PC-9 (cell line): ENCODE measurements around the gene TUFT1.

Source experiments
- EZH2 ChIP-seq: fragments of 200-600 bp; sonication (generic); IDR thresholded peaks from 2 replicates; pipeline ENCODE4 v1.8.0; 2017; ENCODE audit warnings: antibody characterized with exemption, low read depth
- TF ChIP-seq, protein P1 (sequence below): fragments of 200-600 bp; sonication (generic); conservative IDR thresholded peaks from 2 replicates; pipeline ENCODE4 v1.6.1; 2017; ENCODE audit warnings: mixed run types, antibody characterized with exemption, mild to moderate bottlenecking, moderate library complexity

DNA sequence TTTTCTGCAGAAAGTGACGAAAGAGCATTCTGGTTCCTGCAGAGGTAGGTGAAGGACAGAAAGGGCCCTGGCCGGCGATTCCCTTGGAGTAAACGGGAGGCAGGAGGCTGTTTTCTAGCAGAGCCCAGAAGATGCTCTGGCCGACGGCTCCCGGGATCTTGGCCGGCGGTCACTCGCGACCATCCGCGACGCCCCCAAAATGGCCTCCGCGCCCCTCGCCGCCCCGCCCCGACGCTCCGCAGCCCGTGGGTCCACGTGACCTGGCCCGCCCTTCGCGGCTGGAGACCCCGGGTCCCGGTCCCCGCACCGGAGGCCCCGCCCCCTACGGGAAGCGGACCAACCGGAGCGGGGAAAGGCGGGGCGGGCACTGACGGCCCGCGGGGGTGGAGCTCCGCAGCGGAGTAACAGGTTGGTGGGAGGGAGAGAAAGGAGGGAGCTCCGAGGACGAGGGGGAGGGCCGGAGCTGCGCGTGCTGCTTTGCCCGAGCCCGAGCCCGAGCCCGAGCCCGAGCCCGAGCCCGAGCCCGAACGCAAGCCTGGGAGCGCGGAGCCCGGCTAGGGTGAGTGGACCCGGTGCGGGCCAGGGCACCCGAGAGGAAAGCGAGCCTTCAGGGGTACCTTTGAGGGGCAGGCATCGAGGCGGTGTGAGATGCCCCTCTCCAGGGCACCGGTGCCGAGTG lies 29.0 kb upstream of the TUFT1 start, which contains the start of gene CGN:
- TF ChIP-seq, protein P1, sequence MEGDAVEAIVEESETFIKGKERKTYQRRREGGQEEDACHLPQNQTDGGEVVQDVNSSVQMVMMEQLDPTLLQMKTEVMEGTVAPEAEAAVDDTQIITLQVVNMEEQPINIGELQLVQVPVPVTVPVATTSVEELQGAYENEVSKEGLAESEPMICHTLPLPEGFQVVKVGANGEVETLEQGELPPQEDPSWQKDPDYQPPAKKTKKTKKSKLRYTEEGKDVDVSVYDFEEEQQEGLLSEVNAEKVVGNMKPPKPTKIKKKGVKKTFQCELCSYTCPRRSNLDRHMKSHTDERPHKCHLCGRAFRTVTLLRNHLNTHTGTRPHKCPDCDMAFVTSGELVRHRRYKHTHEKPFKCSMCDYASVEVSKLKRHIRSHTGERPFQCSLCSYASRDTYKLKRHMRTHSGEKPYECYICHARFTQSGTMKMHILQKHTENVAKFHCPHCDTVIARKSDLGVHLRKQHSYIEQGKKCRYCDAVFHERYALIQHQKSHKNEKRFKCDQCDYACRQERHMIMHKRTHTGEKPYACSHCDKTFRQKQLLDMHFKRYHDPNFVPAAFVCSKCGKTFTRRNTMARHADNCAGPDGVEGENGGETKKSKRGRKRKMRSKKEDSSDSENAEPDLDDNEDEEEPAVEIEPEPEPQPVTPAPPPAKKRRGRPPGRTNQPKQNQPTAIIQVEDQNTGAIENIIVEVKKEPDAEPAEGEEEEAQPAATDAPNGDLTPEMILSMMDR = no peak
- TF ChIP-seq EZH2 = no peak
